Caki2 (cell line): ENCODE results near the gene BUD31. TPM values are rescaled to one million over a fixed set of nuclear protein-coding genes. Genes with fewer than 3 reads are reported as not detected.
A peak's percentile ranks its signal among the peaks of the same experiment; 100 is the strongest.
"Not testable (repeated sequence)": the region's sequence is repeated elsewhere in the genome, so short reads cannot be mapped to it uniquely, and the experiment has no call there.

Source experiments
- DNase-seq: peaks from one replicate; pipeline ENCODE4 v3.0.0-alpha.2; 2015; ENCODE audit warnings: low read depth
- in situ Hi-C: cut with HindIII; loops from 2 replicates; pipeline ENCODE4 v1.10.0; 2016; ENCODE audit warnings: low sequenced_read_pairs, low pct_unique_long_range_greater_than_20kb, mixed read lengths
- total RNA-seq: library from RNA; depleted of rRNA; stranded (reverse); fragments of >200 nt; shearing (Covaris generic); gene quantifications from 2 replicates; pipeline ENCODE4 v1.2.3, GENCODE V29; 2014; ENCODE audit warnings: low replicate concordance

BUD31 gene
- total RNA-seq, 1 experiment from 2014 or later, result 73.2 TPM

DNA sequence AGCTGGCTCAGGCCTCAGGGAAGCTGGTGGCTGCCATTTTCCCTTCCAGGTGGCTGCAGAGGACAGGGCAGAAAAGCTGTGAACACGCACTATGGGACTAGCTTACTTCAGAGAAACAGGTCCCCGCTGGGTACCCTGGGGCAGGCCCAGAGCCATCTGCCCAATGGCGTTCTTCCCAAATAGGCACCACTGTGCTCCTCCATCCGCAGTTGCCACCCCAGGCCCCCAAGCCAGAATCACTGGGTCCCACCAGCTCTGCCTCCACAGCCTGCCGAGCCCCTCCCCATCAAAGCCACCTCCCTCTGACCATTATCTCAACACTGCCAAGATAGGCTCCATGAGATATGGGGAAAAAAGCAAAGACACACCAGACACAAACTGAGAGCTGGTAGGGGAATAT is 11.4 kb downstream of the BUD31 start:
- in situ Hi-C loops, result no loop called here
- DNase-seq, result no peak

DNA sequence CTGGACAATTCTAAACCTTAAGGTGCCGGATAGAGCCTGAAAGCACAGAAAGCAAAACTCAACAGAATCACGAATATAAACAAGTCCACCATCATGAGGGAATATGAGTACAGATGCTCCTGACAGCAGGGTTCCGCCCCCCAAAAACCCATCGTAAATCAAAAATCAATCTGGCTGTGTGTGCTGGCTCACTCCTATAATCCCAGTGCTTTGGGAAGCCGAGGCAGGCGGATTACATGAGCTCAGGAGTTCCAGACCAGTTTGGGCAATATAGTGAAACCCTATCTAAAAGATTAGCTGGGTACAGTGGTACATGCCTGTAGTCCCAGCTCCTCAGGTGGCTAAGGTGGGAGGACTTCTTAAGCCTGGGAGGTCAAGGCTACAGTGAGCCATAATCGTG is 12.2 kb downstream of the BUD31 start:
- no peak for DNase-seq
- in situ Hi-C loops, result no loop called here

DNA sequence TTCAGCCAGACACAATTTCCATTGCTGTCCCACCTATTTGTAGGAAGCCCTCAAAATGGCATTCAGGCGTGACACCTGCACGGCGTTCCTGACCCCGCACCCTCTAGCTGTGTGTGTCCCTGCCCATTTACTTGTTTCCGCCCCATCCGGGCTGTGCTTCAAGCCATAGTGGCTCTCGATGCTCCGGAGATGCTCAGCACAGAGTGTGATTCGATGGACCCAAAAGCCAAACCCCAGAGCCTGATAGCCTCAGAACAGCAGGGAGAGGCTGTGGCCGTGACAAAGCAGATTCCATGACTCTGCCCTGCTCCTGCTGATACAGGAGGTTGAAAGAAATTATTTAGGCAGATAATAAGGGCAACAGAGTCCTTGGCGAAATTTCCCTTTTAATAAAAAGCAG is 13.4 kb downstream of the BUD31 start:
- in situ Hi-C loops, result no loop called here
- no peak for DNase-seq

DNA sequence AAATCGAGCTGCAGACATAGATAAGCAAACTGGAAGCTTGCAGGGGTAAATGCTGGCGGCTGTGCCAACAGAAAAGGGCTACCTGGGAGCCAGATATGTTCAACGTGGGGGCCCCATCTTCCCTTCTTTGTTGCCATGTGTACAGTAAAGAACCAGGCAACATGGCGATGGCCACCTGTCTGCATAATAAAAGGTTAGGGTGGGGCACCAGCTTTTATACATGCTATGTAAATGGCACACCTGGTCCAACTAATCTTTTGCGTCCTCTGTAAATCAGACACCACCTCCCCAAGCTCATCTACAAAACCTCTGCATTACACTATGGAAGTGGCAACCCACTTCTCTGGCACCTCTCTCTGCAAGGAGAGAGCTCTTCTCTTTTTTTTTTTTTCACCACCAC is 13.9 kb downstream of the BUD31 start:
- DNase-seq, result no peak
- in situ Hi-C loops, result no loop called here

DNA sequence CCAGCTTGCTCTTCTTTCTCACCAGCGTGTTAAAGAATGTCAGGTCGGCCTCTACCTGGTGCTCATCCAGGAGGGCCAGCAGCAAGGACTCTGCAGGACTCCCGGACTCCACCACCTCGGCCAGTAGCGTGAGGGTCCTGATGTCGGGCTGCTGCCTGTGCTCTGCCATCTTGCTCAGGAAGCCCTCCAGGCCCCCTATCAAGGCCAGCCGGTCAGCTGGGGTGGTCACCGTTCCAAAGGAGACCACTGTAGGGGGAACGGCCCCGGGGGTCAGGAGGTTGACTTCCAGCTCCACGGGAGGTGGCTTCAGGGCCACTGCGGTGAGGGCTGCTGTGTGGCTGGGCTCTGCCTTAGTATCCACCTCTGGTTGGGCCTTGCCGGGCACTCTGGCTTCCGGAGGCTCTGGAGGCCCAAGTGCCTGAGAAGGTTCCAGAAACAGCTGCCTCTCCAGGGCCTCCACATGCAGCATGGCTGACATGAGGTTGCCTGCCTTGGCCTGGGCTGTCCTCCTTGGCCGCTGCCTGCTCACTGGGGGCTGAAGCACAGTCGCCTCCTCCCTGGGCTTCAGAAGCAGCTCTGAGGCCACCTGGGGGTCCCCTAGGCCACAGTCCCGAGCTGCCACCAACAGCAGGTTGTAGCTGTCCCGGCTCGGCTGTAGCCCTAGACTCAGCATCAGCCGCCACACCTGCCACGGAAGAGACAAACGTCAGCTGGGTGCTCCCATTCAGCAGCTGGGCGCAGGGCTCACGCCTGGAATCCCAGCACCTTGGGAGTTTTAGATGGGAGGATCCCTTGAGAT is 16.4 kb downstream of the BUD31 start:
- in situ Hi-C loops, result no loop called here

DNA sequence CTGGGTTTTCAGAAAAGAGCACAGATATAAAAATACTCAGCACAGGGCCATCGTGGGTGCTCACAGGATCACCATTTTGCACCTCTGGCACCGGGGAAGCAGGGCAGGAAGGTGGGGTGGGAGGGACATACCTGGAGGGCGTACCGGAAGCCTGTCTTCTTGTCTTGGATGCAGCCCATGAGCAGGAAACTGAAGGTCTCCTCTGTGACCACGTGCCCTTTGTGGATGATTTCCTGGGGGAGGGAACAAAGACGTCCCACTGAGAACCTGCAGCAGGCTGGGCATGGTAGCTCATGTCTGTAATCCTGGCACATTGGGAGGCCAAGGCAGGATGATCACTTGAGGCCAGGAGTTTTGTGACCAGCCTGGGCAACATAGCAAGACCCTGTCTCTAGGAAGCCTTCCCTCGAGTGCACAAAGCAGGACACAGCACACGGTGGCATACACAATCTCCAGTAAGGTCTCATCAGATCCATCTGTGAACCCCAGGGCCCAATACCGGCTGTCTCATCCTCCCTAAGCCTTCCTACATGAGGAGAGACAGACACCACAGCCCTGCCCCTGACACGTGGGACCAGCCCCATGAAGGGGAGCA is 20.3 kb downstream of the BUD31 start:
- DNase-seq, result no peak
- in situ Hi-C loops, result no loop called here

More for the DNA sequence above, 16.4 kb downstream of the BUD31 start:
- DNase-seq, result no peak

DNA sequence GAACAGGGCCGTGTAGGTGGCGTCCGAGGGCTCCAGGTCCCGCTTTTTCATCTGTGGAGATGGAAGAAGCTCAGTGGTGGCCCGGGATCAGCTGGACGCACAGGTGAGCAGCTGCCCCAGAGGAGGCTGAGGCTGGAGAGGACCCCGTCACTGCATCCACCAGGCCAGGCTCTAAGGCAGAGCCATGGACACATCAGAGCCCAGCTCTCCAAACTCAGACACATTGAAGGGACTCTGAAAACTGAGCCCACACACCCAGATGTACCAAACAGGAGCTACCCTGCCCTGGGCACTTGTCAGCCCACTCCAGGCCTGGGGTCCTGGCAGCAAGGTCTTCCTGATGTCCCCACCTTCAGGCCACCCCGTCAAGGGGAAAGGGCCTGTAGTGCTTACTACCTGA is 21.0 kb downstream of the BUD31 start:
- DNase-seq, result no peak
- in situ Hi-C loops, result no loop called here

DNA sequence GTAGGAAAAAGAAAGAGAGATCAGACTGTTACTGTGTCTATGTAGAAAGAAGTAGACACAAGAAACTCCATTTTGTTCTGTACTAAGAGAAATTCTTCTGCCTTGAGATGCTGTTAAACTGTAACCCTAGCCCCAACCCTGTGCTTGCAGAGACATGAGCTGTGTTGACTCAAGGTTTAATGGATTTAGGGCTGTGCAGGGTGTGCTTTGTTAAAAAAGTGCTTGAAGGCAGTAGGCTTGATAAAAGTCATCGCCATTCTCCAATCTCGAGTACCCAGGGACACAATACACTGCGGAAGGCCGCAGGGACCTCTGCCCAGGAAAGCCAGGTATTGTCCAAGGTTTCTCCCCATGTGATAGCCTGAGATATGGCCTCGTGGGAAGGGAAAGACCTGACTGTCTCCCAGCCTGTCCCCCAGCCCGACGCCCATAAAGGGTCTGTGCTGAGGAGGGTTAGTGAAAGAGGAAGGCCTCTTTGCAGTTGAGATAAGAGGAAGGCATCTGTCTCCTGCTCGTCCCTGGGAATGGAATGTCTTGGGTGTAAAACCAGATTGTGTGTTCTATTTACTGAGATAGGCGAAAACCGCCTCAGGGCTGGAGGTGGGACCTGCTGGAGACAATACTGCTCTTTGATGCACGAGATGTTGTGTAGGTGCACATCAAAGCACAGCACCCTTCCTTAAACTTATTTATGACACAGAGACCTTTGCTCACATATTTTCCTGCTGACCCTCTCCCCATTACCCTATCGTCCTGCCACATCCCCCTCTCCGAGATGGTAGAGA is 23.2 kb downstream of the BUD31 start:
- in situ Hi-C loops, DNase-seq: not testable (repeated sequence)

DNA sequence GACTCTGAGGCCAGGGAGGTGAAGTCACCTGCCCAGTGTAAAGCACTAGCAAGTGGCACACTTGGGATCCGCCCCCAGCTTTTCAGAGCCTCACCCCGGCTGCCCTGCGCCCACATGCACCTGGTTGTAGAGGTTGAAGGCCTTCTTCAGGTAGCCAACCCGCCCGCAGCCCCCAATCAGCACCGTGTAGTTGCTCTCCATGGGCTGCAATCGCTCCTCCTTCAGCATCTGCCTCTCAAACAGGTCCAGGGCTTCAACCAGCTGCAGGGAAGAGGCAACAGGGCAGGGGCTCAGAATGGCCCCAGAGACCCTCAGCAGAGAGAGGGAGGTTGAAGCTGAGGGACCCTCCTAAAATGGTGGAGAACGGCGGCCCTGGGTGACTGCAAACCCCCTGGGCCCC is 24.4 kb downstream of the BUD31 start:
- no peak for DNase-seq
- in situ Hi-C loops, result no loop called here

DNA sequence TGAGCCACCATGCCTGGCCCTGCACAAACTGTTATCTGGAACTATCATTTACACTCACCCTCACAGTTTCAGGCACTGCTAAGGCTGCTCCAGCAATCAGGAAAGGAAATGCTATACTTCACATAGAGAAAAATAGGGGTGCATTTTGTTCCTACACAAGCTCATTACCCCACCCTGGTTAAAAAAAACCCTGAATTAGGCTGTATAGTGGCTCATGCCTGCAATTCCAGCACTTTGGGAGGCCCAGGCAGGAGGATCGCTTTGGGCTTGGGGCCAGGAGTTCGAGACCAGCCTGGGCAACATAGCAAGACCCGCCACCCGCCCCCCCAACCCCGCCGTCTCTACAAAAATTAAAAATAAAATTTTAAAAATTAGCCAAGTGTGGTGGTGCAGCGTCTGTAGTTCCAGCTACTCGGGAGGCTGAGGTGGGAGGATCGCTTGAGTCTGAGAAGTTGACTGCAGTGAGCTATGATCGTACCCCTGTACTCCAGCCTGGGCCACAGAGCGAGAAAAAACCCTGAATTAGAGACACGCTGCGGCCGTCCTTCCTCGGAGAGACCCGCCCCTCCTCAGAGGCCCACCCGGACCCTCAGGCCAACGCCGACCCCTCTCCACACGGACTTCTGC is 29.3 kb downstream of the BUD31 start:
- no peak for DNase-seq
- in situ Hi-C loops, result no loop called here

DNA sequence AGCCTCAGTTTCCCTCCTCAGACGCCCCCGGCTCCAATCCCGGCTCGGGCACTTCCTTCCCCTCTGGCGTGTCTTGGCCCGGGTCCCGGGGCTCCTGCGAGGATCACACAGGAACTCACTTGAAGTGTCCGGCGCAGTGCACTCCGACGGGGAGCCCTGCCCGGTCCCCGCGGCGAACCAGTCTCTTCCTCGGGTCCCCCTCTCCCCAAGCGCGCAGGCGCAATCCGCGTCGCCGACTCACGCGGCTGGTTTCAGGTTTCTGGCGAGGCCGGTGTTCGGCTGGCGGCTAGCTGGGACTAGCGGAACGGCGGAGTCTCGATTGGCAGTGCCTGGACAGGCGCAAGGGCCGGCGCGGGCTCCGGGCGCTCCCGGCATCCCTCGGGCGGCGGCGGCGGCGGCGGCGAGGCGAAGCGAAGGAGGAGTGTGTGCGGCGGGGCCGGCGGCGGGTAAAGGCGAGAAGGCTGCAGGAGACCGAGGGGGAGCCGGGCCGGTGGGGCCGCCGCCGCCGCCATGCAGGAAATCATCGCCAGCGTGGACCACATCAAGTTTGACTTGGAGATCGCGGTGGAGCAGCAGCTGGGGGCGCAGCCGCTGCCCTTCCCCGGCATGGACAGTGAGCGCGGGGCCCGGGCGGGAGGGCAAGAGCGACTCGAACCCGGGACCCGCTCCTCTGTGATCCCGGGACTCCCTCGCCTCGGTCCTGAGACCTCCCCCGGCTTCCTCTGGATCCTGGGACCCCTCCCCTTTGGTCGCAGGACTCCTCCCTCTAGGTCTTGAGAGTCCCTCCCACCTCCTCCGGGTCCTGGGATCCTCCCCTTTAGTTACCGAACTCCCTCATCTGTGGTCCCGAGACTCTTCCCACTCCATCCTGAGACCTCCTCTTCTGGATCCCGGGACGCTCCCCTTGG is 30.1 kb downstream of the BUD31 start, which contains the start of the genes CPSF4 and PTCD1:
CPSF4 (plus strand) TSS at position 371 of the 908 bp plus-strand sequence; CDS start at position 511, 140 bp downstream.
PTCD1 (minus strand) TSS at position 226 of the 908 bp plus-strand sequence. CDS start 3,556 bp downstream, outside the sequence.
- in situ Hi-C loops, result no loop called here
- DNase-seq, result peak; percentile 89

DNA sequence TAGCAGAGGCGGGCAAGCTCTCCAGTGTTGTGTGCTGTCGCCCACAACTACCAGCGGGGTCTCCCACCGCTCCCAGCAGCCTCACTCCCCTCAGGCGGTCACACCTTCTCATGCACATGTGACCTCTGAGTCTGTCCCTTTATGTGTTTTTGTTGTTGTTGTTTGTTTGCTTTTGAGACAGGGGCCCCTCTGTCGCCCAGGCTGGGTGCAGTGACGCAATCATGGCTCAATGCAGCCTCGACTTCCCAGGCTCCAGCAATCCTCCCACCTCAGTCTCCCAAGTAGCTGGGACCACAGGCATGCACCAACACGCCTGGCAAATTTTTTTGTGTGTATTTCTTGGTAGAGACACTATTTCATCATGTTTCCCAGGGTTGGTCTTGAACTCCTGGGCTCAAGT is 31.4 kb downstream of the BUD31 start:
- in situ Hi-C loops, result no loop called here
- no peak for DNase-seq

DNA sequence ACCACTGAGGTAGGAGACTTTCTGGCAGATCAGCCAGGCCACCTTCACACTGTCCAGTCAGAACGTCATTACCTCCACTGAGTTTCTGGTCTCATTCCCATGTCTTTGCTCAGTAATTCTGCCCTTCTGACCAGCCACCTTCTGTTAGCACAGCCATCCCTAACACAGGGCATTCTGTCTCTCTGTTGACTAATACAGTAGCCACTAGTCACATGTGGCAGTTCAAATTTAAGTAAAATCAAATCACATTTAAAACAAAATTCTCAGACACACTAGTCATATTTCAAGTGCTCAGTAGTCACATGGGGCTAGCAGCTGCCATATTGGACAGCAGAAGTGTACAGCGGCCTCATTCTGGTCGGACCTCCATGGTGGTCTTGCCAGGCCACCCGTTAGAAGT is 37.3 kb downstream of the BUD31 start:
- in situ Hi-C loops, result no loop called here

DNA sequence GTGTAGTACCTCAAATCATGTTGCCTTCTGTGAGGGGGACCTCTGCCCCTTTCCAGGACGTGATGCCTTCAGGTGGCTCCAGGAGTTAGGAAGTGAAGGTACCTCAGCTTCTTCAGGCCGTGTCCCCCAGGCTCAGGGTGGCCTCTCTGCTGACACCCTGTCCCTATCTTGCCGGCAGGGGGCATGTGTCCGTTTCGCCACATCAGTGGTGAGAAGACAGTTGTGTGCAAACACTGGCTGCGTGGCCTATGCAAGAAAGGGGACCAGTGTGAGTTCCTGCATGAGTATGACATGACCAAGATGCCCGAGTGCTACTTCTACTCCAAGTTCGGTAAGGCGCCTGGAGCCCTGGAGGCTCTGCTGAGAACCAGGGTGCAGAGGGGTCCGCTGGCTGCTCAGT is 39.2 kb downstream of the BUD31 start:
- DNase-seq, result no peak
- in situ Hi-C loops, result no loop called here

More for the DNA sequence above, 37.3 kb downstream of the BUD31 start:
- no peak for DNase-seq

DNA sequence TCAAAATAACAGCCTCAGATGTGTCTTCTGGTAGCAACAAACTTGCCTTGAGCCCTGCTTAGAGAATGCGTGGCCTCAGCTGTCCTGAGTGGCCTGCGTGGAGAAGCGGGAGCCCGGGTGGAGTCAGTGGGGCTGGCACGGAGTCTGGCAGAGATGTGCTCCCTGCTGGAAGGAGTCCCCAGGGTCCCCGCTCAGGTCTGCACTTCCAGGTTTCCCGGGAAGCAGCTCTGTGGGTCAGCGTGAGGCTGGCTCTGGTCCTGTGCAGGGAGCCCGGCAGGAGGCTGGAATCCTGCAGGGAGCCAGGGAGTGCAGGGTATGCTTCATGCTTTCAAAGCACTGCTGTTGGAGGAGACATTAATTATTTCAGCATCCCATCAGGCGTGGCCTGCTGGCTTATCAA is 40.1 kb downstream of the BUD31 start:
- in situ Hi-C loops, result no loop called here
- no peak for DNase-seq

DNA sequence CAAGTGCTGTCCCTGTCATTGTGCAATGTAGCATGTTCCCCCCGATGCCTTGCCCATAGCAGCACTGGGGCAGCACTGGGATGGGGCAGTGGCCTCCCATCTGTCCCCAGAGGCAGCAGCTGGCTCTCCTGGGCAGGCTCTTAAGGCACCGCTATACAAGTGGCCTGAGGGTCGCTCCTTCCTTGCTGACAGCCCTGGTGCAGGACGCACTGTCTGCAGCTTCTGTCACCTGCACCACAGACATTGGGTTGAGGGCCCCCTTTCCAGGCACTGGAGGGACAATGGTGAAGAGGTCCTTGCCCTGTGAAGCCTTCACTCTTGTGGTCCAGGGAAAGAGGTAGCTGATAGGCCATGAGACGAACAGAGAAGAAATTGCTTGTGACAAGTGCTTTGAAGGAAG is 40.6 kb downstream of the BUD31 start:
- no peak for DNase-seq
- in situ Hi-C loops, result no loop called here

DNA sequence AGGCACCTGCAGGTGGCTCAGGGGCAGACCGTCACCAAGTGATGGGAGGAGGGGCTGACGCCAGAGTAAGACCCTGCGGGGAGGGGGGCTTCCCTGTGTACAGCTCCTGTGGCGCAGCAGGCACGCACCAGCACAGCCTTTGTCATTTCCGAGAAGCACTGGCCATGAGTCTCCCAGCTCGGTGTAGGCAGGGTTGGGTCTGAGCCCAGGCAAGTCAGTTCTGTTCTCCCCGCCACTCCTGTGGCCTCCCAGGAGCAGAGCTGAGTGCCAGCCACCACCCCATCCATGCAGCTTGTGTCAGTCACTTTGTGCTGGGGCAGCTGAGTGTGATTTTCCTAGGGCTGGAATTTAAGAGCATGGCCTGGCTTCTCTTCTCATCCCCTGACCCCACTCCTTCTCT is 43.2 kb downstream of the BUD31 start:
- DNase-seq, result no peak
- in situ Hi-C loops, result no loop called here

DNA sequence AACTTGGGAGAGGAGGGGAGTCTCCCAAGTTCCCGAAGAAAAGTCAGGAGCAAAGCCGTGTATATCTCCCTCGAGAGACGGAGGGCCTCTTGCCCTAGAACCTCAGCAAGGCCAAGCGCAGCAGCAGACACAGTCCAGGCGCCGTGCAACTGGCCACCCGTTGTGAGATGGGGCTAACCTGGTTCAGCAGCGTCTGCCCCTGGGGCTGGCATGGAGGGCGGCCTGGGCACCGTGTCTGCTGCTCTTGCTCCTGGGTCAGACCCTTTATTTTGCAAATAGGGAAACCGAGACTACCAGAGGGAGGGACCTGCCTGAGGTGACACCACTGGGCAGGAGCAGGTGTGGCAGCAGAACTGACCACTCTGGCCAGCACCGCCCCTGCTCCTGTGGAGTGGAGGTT is 43.8 kb downstream of the BUD31 start:
- in situ Hi-C loops, result no loop called here
- DNase-seq, result no peak
